Stimulated activated CD4-positive, alpha-beta T cell treated with anti-CD3 and anti-CD28 coated beads, Interleukin-15, amount 100 ng/mL, for 1 hour (primary cell): ENCODE data around the gene UGCG.
"Not testable (repeated sequence)": the region's sequence is repeated elsewhere in the genome, so short reads cannot be mapped to it uniquely, and the experiment has no call there.

Source experiments
- DNase-seq, 2 donors: peaks; one replicate each; pipeline ENCODE4 v3.0.0-alpha.2; 2020; ENCODE audit warnings: low read depth in 1 of 2, low spot score in 1 of 2

Gene UGCG

DNA sequence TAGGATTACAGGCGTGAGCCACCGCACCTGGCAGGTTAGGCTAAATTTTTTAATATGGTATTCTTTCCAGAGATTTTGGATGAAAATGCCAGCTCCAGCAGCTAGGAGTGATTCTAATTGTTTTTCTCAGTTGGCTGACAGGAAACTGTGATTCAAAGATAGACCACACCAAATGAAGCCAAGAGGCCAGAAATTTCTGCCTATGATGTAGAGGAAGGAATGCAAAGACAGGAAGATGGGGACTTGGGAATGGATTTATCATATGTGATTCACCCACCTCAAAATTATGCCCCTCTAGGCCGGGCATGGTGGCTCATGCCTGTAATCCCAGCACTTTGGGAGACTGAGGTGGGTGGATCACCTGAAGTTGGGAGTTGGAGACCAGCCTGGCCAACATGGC is 53.3 kb downstream of the UGCG start:
- no peak for DNase-seq

DNA sequence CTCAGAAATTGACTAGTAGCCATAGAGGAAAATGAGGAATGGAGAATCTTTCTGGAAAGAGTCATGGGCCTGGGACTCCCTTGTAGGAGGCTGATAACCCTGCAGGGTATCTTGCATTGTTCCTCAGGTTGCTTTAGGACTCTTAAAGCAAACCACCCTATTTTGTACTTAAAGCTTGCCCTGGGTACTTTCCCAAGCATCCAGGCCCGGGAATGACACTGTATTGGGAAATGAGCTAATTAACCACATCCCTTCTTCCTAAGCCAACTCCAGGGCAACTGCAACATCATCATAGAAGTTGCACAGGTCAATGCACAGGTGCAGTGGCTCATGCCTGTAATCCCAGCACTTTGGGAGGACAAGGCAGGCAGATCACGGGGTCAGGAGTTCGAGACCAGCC is 55.9 kb downstream of the UGCG start:
- no peak for DNase-seq

DNA sequence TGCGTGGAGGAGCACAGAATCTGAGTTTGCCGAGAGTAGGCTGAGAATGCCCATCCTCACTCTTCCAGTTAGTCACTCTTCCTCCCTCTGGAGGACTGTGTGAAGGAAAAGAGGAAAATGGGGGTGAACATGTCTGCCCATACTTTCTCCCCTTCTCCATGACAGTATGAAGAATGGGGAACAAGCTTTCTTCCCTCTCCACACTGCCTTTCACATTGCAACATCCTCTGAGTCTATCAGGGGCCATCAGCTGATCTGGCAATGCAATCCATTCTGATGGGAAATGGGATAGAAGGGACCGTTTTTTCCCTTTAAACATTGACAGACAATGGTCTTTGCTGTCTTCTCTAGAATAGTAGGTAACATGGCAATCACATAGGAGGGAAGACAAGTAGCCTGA is 56.8 kb downstream of the UGCG start:
- no peak for DNase-seq

DNA sequence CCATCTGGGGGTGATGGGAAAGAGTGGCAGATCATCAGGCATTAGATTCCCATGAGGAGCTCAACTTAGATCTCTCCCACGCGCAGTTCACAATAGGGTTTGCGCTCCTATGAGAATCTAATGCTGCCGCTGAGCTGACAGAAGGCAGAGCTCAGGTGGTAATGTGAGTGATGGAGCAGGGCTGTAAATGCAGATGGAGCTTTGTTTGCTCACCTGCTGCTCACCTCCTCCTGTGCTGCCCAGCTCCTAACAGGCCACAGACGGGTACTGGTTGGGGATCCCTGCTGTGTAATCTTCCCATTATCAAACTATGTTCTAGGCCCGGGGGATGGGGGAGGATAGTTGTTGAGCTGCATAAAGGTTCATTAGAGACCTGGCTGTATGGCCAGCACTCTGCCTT is 58.4 kb downstream of the UGCG start:
- DNase-seq, result no peak

DNA sequence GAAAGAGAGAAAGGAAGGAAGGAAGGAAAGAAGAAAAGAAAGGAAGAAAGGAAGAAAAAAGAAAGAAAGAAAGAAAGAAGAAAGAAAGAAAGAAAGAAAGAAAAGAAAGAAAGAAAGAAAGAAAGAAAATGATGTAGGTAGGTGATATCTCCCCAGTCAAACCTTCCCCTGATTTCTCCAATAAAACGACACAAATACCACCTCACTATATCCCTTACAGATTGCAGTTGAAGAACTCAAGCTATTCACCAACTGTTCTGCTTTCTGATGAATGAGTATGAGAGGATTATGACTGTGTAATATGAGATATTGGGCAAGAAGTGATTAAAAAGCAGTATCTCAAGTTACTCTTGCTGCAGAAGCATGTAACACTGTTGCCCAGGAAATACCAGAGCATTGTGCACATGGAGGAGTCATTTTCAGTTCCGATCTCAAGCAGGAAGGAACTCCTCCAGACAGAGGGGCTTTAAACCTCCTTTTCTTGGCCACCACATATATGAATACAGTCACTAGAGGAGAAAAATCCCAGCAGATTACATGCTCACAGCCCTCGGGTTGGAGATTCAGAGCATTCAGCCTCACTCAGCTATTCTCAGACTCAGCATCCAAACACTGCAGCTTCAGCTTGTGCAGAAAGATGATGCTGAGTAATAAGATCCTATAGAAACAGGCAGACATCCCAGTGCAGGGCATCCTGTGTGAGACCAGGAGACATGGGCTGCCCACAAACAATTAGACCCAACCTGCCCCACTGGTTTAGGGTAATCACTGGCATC is 61.4 kb downstream of the UGCG start:
- no peak for DNase-seq

DNA sequence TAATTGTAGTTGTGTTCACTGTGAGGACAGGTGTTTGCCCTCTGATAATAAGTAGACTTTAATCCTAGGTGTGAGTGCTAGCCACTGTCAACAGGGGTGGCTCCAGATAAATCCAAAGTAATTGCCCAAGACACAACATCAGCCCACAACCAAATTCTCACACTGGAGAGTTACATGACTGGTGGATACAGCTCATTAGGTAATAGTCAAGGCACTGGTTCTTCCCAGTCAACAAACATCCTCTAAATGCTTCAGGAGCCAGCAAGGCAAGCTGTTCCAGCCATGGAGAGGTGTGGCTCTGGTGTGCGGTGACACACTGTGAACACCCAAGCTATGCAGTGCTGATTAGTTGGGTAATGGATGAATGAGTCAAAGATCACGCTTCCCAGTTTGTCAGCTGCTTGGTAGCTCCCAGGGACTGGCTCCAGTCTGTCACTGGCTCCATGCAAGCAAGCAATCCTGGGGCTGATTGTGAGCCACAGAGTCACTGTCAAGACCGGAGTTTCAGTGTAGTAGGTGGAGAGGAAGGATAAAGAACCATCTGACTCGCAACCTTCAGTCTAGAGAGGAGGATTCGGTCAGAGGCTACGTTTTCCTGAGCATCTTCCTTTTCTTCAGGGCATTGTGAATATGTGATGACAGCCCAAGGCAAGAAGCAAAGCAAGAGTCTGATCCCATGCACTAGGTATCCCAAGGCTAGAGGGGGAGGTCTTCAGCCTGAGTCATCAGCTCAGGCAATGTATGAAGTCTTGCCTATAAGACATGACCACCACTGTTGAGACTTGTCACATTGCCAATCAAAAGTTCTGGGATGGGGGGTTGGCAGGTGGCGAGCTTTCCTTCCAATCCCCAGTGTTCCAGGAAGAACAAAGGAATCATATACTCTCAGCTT is 63.1 kb downstream of the UGCG start:
- no peak for DNase-seq

DNA sequence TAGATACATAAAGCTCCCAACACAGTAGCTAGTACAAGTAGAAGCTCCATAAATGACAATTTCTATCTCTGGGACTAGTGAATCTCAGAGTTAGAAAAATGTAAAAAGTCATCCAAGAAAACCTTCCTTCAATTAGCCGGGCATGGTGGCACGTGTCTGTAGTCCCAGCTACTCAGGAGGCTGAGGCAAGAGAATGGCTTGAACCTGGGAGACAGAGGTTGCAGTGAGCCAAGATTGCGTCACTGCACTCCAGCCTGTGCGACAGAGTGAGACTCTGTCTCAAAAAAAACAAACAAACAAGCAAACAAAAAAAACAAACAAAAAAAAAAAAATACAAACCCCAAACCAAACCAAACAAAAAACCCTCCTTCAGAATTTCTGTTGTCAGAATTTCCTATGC is 63.9 kb downstream of the UGCG start:
- DNase-seq, result not testable (repeated sequence)

DNA sequence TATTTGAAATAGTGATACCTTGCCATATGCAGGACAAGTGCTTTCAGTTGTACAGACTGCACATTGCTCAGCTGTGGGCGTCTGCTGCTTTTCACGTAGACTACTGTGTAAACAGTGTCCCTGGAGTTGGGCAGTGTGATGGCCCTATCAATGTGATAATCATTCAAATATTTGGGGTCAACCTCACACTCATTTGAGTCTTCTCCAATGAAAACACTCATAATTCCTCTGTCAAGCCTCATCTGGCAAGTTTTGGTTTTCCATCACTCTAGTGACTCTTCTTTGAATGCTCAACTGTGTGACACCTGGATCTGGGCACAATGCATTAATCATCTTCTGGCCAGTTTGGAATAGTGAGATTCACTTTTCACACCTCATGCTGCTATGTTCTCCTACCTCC is 64.4 kb downstream of the UGCG start:
- DNase-seq, result no peak

DNA sequence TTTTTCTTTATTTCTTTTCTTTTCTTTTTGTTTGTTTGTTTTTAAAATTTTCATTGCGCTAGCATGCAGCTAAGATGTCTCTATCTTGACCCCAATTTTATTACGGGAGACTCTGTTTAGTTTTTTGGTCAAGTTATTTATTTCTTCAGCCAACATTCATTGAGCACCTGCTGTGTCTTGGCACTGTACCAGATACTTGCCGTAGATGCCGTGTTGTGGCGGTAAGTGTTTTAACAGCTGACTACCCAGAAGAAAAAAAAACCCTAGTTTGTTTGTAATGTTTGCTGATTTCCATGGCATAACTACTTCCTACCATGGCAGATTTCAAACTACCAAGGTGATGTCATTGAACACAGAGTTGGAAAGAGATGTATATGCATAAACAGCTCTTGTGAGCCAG is 65.0 kb downstream of the UGCG start:
- no peak for DNase-seq

DNA sequence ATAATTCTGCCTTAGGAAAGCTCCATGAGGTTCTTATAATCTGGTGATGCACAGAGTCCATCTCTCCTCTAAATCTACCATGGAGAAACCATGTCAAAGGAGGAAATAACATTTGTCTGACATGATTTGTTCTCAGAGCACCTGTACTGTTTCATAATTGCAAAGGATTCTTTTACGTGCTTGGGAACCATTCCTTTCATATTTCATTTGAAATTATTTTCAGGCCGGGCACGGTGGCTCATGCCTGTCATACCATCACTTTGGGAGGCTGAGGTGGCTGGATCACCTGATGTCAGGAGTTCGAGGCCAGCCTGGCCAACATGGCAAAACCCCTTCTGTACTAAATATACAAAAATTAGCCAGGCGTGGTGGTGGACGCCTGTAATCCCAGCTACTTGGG is 65.4 kb downstream of the UGCG start:
- DNase-seq, result no peak

DNA sequence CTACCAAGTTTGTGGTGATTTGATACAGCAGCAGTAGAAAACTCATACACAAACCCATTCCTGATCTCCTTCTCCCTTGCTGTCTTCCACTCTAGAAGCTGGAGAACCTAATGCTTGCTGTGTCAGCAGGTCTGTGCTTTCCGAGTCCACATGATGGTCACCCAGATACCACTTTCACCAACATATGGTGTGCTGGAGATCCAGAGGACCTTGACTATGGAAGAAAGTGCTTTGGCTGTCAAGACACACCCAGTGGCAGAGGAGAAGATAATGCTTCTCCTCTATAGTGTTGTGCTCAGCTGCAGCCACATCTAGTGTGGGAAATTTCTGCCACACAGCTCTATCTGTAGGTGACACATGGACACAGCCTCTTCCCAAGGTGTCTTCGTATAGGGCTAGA is 67.4 kb downstream of the UGCG start:
- no peak for DNase-seq

DNA sequence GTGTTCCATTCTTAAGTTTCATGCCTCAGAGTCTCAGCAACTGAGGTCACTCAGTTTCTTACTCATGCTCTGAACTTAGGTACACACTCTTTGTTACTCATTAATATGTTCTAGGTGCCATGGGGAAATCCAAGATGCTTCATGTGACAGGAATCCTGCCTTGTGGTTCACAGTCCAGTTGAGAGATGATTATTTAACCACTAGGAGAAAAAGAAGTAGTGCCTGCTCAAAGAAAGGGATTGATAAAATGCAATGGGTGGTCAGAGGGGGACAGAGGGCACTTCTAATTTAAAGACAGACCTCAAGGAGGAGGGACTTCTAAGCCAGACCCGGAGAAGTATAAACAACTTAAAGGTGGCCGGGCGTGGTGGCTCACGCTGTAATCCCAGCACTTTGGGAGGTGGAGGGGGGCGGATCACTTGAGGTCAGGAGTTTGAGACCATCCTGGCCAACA is 69.0 kb downstream of the UGCG start:
- DNase-seq, result no peak

DNA sequence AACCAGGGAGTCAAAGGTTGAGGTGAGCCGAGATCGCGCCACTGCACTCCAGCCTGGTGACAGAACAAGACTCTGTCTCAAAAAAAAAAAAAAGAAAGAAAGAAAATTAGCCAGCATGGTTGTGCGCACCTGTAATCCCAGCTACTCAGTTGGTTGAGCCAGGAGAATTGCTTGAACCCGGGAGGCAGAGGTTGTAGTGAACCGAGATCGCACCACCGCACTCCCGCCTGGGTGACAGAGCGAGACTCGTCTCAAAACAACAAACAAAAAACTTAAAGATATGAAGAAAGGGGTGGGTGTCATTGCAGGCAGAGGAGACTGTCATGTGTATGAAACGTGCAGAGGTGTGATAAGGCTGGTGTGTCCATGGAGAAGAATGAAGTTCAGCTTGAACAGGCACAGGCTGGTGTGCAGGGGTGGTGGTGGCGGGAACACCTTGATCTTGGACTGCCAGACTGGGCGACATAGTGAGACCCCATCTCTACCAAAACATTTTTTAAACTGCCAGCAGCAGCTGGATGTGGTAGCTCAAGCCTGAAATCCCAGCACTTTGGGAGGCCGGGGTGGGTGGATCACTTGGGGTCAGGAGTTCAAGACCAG is 69.6 kb downstream of the UGCG start:
- DNase-seq, result no peak

DNA sequence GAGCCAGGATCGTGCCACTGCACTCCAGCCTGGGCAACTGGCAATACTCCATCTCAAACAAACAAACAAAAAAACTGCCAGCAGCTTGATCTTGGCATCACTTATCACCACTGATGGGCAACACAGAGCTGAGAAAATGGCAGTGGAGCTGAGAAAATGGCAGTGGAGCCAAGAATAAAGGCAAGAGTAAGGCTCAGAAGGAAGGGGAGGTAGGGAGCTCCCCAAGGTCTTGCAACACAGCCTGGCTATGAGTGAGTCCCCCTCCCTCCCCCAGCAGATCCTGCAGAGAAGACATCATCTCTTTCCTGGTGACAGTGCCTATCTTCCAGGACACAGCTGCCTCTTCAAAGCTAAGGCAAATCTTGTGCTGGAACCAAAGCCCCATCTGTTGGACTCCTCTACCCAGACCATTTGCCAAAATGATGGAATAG is 70.3 kb downstream of the UGCG start:
- no peak for DNase-seq

DNA sequence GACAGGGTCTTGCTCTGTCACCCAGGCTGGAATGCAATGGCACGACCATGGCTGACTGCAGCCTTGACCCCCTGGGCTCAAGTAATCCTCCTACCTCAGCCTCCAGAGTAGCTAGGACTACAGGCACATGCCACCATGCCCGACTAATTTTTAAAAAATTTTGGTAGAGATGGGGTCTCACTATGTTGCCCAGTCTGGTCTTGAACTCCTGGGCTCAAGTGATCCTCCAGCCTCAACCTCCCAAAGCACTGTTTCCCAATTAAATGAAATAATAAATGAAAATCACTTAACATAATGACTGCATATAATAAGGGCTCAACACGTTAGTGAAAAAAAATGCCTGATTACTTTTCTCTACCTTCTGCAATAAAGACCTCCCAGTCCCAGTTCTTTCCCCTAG is 71.0 kb downstream of the UGCG start:
- DNase-seq, result no peak

DNA sequence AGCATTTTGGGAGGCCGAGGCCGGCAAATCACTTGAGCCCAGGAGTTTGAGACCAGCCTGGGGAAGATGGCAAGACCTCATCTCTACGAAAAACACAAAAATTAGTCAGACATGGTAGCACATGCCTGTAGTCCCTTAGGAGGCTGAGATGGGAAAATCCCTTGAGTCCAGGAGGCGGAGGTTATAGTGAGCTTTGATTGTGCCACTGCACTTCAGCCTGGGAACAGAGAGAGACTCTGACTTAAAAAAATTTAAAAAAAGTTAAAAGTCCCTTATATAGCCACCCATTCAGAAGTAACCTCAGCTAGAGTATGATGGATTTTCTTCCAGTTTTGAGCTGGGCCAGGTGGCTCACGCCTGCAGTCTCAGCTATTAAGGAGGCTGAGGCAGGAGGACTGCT is 72.4 kb downstream of the UGCG start:
- no peak for DNase-seq

DNA sequence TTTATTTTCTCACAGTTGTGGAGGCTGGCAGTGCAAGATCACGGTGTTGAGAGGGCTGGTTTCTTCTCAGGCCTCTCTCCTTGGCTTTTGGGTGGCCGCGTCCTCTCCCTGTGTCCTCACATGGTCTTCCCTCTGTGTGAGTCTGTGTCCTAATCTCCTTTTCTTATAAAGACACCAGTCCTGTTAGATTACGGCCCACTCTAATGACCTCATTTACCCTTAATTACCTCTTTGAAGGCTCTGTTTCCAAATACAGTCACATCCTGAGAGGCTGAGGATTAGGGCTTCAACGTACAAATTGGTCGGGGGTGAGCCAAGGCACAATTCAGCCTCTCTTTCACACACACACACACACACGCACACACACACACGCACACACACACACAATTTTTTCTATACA is 73.0 kb downstream of the UGCG start:
- no peak for DNase-seq

DNA sequence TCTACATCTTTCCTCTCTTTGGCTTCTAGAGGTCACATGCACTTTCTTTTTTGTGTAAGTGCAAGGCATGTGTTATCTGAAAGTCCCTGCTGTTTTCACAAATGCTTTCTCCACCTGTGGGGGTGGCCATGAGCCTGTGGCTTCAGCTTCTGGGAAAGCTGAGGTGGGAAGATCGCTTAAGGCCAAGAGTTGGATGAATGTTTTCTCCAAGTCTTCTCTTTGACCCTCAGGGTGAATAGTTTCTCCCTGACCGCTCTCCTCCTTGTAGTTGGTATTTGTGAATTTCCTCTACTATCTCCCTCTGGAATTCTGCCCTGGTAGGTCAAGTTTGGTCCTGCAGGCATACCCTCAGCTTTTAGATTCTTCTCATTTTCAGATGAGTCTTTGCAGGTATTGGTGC is 74.2 kb downstream of the UGCG start:
- no peak for DNase-seq

DNA sequence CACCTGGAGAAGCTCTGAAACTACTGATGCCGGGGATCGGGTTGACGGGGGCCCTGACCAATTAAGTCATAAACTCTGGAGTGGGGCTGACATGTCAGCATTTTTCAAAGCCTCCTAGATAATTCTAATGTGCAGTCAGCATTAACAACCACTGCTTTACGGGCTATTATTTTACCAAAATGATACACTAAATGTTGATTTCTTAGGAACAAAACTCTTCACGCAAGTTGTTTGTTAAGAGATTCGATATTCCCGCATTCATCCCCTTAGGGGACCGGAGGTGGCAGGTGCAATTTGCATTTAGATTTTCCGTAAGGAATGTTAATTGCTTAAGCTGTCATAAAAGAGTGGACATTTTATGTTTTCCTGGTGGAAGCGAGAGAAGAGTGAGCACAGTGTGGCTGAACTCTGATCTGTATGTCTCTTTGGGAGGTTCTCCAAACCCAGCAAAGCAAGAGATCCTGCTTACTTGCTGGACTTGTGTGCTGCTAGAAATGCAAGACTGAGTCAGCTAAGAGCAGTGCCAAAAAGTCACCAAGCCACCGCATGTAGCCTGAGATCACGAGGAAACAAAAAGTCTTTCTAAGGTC is 77.6 kb downstream of the UGCG start:
- DNase-seq, result no peak

DNA sequence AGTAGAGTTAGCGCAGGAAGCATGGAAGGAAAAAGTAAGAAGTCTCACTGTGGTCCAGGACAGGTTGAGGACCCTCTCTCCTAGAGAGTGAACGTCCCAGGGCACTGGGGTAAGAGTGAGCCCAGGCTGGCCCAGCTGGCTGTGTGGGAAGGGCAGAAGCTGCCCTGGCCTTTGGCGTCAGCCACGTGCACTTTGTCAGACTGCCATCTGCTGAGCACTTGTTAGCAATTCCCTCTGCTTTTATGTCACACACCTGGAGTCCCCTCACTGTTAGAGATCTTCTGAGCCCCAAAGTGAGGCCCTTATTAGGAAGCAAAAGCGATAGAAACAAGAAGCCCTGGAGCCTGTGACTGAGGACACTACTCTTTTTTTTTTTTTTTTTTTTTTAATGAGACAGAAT is 79.1 kb downstream of the UGCG start:
- no peak for DNase-seq

DNA sequence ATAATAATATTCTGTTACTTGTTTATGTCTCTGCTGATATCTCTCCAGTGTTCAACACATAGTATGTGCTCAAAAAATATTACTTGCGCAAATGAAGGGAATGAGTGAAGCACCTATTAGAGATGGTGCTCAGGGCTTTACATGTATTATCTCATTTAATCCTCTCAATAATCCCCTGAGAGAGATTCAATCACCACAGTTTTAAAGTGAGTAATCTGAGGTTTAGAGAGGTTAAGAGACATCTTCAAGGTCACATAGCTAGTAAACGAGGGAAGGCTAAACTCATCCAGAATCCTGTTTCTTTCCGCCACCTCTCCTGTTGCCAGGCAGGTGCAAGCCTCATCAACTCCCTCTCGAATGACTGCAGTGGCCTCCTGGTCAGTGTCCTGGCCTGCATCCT is 82.0 kb downstream of the UGCG start:
- DNase-seq, result no peak

DNA sequence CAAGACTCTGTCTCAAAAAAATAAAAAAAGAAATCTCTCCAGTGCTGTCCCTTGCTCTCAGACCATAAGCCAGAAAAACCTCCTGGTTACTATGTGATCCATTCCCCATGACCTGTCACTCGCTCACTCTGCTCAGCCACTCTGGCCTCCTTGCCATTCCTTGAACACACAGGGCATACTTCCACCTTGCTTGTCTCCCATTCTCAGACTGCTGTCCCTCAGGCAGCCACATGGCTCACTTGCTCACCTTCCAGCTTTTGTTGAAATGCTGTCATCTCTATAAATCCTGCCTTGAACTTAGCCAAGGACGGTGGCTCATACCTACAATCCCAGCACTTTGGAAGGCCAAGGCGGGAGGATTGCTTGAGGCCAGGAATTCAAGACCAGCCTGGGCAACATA is 82.9 kb downstream of the UGCG start:
- no peak for DNase-seq
